D721Med (cell line): ENCODE results near the gene INO80C.

Experiments used
- DNase-seq: peaks from one replicate; pipeline ENCODE4 v3.0.0; 2011; ENCODE audit warnings: low spot score; ENCODE audit not compliant: insufficient read length
- FAIRE-seq: peaks from 2 replicates; lab custom pipeline; 2011; peaks lifted over from hg19 to GRCh38; lab: Jason Lieb, UNC
- TF ChIP-seq, protein P1 (sequence below): IDR thresholded peaks from 2 replicates; pipeline ENCODE4 v1.5.1; 2012; ENCODE audit warnings: mild to moderate bottlenecking, control low read depth; ENCODE audit not compliant: insufficient read depth; ENCODE audit errors: missing control alignments

Gene INO80C

DNA sequence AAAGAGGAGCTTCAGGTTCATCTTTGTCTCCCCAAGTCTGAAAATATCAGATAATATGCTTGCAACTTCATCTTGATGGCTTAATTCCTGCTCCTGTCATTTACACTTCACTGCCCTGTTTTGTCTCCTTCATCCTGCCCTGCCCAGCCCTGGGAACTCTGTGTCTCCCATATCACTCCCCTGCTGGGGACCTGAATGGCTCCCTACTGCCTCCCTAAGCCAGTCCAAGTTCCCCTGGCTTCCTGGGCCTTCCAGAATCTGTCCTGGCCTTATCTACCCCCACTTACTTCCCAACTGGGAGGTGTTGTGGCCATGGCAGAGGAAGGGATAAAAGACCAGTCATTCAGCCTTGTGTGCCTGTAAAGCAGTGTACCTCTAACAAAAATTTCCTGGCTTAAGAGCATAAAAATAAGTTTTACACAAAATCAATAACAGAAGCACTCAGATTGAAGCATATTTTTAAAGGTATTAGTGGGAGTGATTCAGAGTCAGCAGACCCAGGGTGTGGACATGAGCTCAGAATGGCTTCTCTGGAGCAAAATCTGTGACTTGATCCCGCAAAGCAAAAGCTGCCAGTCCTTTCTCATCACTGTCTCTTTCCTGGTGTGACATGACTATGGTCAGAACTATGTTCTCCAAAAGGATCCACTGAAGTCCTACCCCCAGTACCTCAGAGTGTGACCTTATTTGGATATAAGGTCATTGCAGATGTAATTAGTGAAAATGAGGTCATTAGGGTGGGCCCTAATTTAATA lies 59.1 kb downstream of the INO80C start:
- no peak for DNase-seq

DNA sequence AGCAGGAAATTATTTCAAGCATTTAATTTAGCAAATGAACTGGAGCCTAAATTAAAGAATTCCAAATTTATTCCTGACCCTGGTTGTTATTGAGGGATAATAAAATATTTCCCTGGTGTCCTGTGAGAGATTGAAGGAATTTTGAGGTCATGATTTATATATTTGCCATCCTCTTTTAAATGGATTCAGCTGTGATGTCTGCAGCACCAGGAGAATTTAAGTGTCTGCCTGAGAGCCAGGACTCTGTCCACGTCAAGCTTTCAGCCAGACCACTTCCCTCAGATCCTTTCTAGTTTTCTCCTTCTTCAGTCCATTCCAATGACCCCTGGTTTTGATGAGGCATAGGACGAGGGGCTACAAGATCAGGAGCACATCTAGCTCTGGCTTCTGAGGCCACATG lies 59.9 kb downstream of the INO80C start:
- FAIRE-seq, result no peak
- TF ChIP-seq, protein P1, sequence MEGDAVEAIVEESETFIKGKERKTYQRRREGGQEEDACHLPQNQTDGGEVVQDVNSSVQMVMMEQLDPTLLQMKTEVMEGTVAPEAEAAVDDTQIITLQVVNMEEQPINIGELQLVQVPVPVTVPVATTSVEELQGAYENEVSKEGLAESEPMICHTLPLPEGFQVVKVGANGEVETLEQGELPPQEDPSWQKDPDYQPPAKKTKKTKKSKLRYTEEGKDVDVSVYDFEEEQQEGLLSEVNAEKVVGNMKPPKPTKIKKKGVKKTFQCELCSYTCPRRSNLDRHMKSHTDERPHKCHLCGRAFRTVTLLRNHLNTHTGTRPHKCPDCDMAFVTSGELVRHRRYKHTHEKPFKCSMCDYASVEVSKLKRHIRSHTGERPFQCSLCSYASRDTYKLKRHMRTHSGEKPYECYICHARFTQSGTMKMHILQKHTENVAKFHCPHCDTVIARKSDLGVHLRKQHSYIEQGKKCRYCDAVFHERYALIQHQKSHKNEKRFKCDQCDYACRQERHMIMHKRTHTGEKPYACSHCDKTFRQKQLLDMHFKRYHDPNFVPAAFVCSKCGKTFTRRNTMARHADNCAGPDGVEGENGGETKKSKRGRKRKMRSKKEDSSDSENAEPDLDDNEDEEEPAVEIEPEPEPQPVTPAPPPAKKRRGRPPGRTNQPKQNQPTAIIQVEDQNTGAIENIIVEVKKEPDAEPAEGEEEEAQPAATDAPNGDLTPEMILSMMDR, result no peak
- DNase-seq, result no peak

More for the DNA sequence above, 59.1 kb downstream of the INO80C start:
- FAIRE-seq, result no peak
- TF ChIP-seq, protein P1, result no peak

DNA sequence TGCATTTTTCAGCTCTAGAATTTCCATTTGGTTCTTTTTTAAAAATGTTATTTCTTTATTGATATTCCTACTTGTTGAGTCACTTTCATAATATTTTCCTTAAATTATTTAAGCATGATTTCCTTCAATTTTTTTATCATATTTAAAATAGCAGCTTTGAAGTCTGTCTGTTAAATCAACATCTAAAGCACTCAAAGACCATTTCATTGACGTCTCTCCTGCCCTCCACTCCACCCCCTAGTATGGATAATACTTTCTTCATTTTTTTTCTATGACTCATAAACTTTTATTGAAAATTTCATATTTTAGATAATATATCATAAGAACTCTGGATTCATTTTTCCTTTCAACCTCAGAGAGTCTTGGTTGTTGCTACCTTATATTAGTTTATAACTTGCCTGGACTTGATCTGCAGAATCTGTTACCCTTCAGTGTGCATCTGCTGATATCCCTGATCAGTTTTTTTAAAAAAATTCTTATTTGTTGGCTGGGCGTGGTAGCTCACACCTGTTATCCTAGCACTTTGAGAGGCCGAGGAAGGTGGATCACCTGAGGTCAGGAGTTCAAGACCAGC lies 61.6 kb downstream of the INO80C start:
- FAIRE-seq (no peak), DNase-seq (no peak)
- TF ChIP-seq, protein P1, result no peak

DNA sequence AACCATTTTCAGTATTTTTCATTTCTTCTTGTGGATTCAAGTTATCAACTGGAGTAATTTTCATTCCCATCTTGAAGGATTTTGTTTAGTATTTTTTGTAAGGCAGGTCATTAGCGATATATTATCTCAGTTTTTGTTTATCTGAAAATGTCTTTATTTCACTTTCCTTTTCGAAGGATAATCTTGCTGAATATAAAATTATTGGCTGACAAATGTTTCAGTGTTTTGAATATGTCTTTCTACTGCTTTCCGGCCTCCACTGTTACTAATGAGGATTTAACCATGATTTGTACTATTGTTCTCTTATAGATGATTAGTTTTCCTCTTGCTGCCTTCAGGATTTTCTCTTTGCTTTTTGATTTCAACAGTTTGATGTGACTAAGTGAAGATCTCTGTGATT lies 62.4 kb downstream of the INO80C start:
- FAIRE-seq (peak; percentile 80), DNase-seq (no peak)
- TF ChIP-seq, protein P1, result no peak

DNA sequence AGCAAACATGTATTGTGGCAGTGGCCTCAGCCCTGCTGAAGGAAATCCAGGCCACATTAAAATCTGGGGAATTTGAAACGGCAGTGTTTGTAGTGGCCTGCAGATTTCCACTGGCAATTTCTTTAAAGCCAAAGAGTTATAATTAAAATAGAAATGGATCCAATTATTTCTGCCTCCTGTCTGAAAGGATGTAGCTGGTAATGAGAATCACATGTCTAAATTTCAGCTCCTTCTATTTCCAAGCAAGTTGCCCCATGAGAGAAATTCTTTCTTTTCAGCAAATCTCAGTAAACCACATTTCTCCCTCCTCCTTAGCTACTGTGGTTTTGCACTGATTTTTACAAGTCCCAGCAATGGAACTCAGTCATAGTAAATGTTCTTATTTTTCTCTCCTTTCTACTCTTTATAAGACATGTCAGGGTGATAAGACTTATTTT lies 65.2 kb downstream of the INO80C start:
- TF ChIP-seq, protein P1, result no peak
- DNase-seq (no peak), FAIRE-seq (peak; percentile 56)

DNA sequence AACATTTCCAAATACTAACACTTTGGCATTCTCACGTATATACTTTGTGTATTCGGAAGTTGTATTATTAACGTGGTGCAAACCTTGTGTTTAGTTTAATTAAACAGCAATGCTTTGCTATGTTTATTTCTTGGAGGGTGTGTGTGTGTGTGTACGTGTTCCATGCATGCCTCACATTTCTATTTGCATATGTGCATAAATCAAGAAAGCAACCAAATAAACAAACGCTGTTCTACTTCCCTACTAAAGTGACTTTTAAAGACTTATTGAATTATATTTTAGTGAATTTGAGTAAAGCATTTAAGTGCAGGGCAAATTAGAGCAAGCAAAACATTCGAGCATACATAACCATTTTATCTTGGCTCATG lies 66.4 kb downstream of the INO80C start:
- TF ChIP-seq, protein P1, result no peak
- DNase-seq, result no peak
- FAIRE-seq, result no peak
